Body of pancreas (tissue), 4 donors: ENCODE results near the gene PASD1.

Experiments
- CTCF ChIP-seq, 7 experiments: fragments of 450-650 bp in 4 of 7; fragments of 200-600 bp in 3 of 7; sonication (generic) in 3 of 7; IDR thresholded peaks; one replicate each; pipeline ENCODE4 v1.5.1; 2016 to 2019; ENCODE audit warnings: antibody characterized with exemption in 7 of 7
- POLR2A ChIP-seq, 3 donors: fragments of 450-650 bp; IDR thresholded peaks; one replicate each; pipeline ENCODE4 v1.6.1; 2016; ENCODE audit warnings: antibody characterized with exemption in 3 of 3, mild to moderate bottlenecking in 2 of 3

- no peak for TF ChIP-seq CTCF (IDR thresholded peaks at IDR 0.05)
- no peak for TF ChIP-seq POLR2A (IDR thresholded peaks at IDR 0.05)
Observed at GRCh38 chrX:151698485-151698884, 135.0 kb downstream of the PASD1 start.
